ENCODE measurements around the gene AVPR2.

AVPR2 gene

GRCh38 chrX:153884590-153884989 is 19.9 kb upstream of the AVPR2 start:
- H3K4me3 ChIP-seq (ENCODE audit: low read depth, low read length), result no peak overlapping the region
- TF ChIP-seq POLR2A (IDR thresholded peaks at IDR 0.05; ENCODE audit: extremely low read depth, insufficient read length) (no peak), MYC (IDR thresholded peaks at IDR 0.05; ENCODE audit: low read depth, low read length) (no peak), CTCF (IDR thresholded peaks at IDR 0.05; ENCODE audit: low read depth, low read length) (no peak)
- TF ChIP-seq, protein P1, sequence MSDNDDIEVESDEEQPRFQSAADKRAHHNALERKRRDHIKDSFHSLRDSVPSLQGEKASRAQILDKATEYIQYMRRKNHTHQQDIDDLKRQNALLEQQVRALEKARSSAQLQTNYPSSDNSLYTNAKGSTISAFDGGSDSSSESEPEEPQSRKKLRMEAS (IDR thresholded peaks at IDR 0.05; ENCODE audit: low read depth, low read length), result no peak
- DNase-seq (ENCODE audit: low read depth), result no peak

GRCh38 chrX:153885208-153885787 is 19.2 kb upstream of the AVPR2 start:
- no peak for TF ChIP-seq MYC (IDR thresholded peaks at IDR 0.05; ENCODE audit: low read depth, low read length)
- TF ChIP-seq POLR2A (IDR thresholded peaks at IDR 0.05; ENCODE audit: extremely low read depth, insufficient read length), result no peak
- TF ChIP-seq CTCF (IDR thresholded peaks at IDR 0.05; ENCODE audit: low read depth, low read length), result no peak
- TF ChIP-seq, protein P1 (IDR thresholded peaks at IDR 0.05; ENCODE audit: low read depth, low read length), result no peak
- no peak for DNase-seq (ENCODE audit: low read depth)
- H3K4me3 ChIP-seq (ENCODE audit: low read depth, low read length), result no peak overlapping the region

GRCh38 chrX:153885968-153886903 is 18.2 kb upstream of the AVPR2 start, which contains the start of gene L1CAM:
L1CAM (minus strand) TSS chrX:153886173; CDS start chrX:153875836, 10,337 bp downstream.
- no peak within 1 kb of the TSS for H3K4me3 ChIP-seq (ENCODE audit: low read depth, low read length)
- no peak for DNase-seq (ENCODE audit: low read depth)
- TF ChIP-seq CTCF (IDR thresholded peaks at IDR 0.05; ENCODE audit: low read depth, low read length), result no peak
- TF ChIP-seq, protein P1 (IDR thresholded peaks at IDR 0.05; ENCODE audit: low read depth, low read length), result no peak
- no peak for TF ChIP-seq POLR2A (IDR thresholded peaks at IDR 0.05; ENCODE audit: extremely low read depth, insufficient read length)
- no peak for TF ChIP-seq MYC (IDR thresholded peaks at IDR 0.05; ENCODE audit: low read depth, low read length)

DNA sequence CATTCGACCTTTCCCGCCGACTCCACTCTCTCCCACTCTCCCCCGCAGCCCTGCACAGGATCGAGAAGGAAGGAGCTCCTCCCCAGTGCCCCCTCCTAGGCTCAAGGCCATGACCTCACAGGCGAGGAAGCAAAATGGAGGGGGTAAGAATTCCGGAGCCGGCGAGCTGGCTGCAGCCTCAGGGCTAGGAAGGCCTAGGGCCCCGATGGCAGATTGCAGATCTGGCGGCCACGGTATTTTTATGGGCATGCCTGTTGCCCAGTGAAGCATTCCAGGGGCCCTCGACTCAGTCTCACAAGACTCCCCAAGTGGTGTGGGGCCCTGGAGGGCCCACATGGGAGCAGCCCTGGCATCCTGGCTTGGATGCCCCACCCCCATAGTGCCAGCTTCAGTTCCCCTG is 17.6 kb upstream of the AVPR2 start:
- DNase-seq (ENCODE audit: low read depth), result no peak
- no peak overlapping the region for H3K4me3 ChIP-seq (ENCODE audit: low read depth, low read length)

GRCh38 chrX:153887385-153887784 is 17.1 kb upstream of the AVPR2 start:
- DNase-seq (ENCODE audit: low read depth), result no peak
- H3K4me3 ChIP-seq (ENCODE audit: low read depth, low read length), result no peak overlapping the region
- TF ChIP-seq CTCF (IDR thresholded peaks at IDR 0.05; ENCODE audit: low read depth, low read length) (no peak), MYC (IDR thresholded peaks at IDR 0.05; ENCODE audit: low read depth, low read length) (no peak), POLR2A (IDR thresholded peaks at IDR 0.05; ENCODE audit: extremely low read depth, insufficient read length) (no peak)
- TF ChIP-seq, protein P1 (IDR thresholded peaks at IDR 0.05; ENCODE audit: low read depth, low read length), result no peak

More for the DNA sequence above, 17.6 kb upstream of the AVPR2 start:
- TF ChIP-seq, protein P1 (IDR thresholded peaks at IDR 0.05; ENCODE audit: low read depth, low read length), result no peak
- TF ChIP-seq MYC (IDR thresholded peaks at IDR 0.05; ENCODE audit: low read depth, low read length) (no peak), CTCF (IDR thresholded peaks at IDR 0.05; ENCODE audit: low read depth, low read length) (no peak), POLR2A (IDR thresholded peaks at IDR 0.05; ENCODE audit: extremely low read depth, insufficient read length) (no peak)
